Panc1 (cell line): ENCODE measurements around the gene SLF1.

Experiments used
- CTCF ChIP-seq: fragments of 450-650 bp; IDR thresholded peaks from 2 replicates; pipeline ENCODE4 v1.5.1; 2017; ENCODE audit warnings: mild to moderate bottlenecking
- POLR2AphosphoS5 ChIP-seq: IDR thresholded peaks from 2 replicates; pipeline ENCODE4 v1.6.1; 2012; ENCODE audit warnings: mild to moderate bottlenecking, low read depth, low read length, moderate library complexity

- TF ChIP-seq CTCF = no peak
- no peak for TF ChIP-seq POLR2AphosphoS5
These were observed 93.3 kb downstream of the SLF1 start for GRCh38 chr5:94711785-94712184.
